Cardiac fibroblast (primary cell): ENCODE results near the gene OLIG1.

Experiments used
- DNase-seq, 2 donors: peaks; one replicate each; pipeline versions ENCODE4 v3.0.0 to v3.0.0-alpha.2; 2010; ENCODE audit warnings: low read depth in 2 of 2
- H3K4me3 ChIP-seq, 2 donors: replicated peaks in 1 of 2; 1 replicate in 1 of 2; 2 replicates in 1 of 2; pipeline ENCODE4 v1.5.1; 2011; ENCODE audit warnings: low read depth in 2 of 2, low read length in 2 of 2, mild to moderate bottlenecking in 2 of 2, moderate library complexity in 1 of 2
- TF ChIP-seq, protein P1 (sequence below): IDR thresholded peaks from one replicate; pipeline ENCODE4 v1.5.1; 2011; ENCODE audit warnings: low read depth, mild to moderate bottlenecking, low read length, inconsistent platforms

The OLIG1 gene

DNA sequence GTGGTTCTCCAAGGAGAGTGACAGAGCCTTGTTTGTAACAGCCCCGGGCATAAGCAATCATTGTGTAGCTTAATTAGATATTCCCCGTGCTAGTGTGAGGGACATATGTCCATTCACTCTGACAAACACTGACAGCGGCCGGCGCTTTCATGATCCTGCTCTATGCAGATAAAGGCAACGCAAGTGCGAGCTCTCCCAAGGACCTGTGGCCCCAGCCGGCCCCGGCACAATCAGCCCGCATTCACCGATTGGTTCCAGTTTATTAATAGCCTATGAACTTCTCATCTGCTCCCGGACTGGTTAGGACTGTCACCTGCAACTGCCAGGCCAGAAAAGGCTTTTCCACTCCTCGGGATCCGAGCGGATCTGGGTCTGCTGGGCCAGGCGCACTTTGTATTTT lies 18.0 kb upstream of the OLIG1 start:
- DNase-seq, result no peak
- no peak overlapping the region for H3K4me3 ChIP-seq
- TF ChIP-seq, protein P1, sequence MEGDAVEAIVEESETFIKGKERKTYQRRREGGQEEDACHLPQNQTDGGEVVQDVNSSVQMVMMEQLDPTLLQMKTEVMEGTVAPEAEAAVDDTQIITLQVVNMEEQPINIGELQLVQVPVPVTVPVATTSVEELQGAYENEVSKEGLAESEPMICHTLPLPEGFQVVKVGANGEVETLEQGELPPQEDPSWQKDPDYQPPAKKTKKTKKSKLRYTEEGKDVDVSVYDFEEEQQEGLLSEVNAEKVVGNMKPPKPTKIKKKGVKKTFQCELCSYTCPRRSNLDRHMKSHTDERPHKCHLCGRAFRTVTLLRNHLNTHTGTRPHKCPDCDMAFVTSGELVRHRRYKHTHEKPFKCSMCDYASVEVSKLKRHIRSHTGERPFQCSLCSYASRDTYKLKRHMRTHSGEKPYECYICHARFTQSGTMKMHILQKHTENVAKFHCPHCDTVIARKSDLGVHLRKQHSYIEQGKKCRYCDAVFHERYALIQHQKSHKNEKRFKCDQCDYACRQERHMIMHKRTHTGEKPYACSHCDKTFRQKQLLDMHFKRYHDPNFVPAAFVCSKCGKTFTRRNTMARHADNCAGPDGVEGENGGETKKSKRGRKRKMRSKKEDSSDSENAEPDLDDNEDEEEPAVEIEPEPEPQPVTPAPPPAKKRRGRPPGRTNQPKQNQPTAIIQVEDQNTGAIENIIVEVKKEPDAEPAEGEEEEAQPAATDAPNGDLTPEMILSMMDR, result no peak

GRCh38 chr21:33053951-33054350 lies 16.0 kb upstream of the OLIG1 start:
- H3K4me3 ChIP-seq, result no peak overlapping the region
- TF ChIP-seq, protein P1, result no peak
- DNase-seq, result no peak

- no peak for DNase-seq
- H3K4me3 ChIP-seq, result no peak overlapping the region
- TF ChIP-seq, protein P1, result no peak
Measured at GRCh38 chr21:33055991-33056390, 13.9 kb upstream of the OLIG1 start.

GRCh38 chr21:33057385-33057940 lies 12.5 kb upstream of the OLIG1 start:
- no peak for DNase-seq
- TF ChIP-seq, protein P1, result no peak
- H3K4me3 ChIP-seq, result no peak overlapping the region

GRCh38 chr21:33058527-33058926 lies 11.4 kb upstream of the OLIG1 start:
- DNase-seq, result no peak
- TF ChIP-seq, protein P1, result no peak
- H3K4me3 ChIP-seq, result no peak overlapping the region

GRCh38 chr21:33058957-33059356 lies 11.0 kb upstream of the OLIG1 start:
- TF ChIP-seq, protein P1, result no peak
- H3K4me3 ChIP-seq, result no peak overlapping the region
- DNase-seq, result no peak

GRCh38 chr21:33059380-33059841 lies 10.5 kb upstream of the OLIG1 start:
- no peak overlapping the region for H3K4me3 ChIP-seq
- no peak for DNase-seq
- TF ChIP-seq, protein P1, result no peak
